ENCODE results near the gene ERC2.

The ERC2 gene

DNA sequence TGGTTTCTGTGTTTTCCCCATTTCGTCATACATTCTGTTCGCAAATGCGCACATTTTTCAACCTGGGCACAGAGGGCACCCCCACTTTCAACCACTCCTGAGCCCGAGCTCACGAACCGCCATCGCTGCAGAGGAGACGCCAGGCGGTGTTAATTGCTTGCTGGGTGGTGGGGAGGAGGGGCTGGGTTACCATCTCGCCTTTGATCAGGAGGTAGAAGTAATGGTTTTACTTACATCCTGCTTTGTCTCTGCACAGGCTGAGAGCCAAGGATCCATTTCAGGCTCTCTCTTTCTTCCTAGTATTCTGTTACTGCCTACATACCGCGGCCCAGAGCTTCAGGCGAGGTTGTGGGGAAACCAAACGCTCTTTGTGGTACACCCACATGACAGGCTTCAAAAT lies 803.9 kb downstream of the ERC2 start:
- DNase-seq (ENCODE audit: low read depth), result no peak
- no peak overlapping the region for H3K4me3 ChIP-seq (ENCODE audit: low read depth, low read length)
- TF ChIP-seq, protein P1, sequence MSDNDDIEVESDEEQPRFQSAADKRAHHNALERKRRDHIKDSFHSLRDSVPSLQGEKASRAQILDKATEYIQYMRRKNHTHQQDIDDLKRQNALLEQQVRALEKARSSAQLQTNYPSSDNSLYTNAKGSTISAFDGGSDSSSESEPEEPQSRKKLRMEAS (IDR thresholded peaks at IDR 0.05; ENCODE audit: low read depth, low read length), result no peak

DNA sequence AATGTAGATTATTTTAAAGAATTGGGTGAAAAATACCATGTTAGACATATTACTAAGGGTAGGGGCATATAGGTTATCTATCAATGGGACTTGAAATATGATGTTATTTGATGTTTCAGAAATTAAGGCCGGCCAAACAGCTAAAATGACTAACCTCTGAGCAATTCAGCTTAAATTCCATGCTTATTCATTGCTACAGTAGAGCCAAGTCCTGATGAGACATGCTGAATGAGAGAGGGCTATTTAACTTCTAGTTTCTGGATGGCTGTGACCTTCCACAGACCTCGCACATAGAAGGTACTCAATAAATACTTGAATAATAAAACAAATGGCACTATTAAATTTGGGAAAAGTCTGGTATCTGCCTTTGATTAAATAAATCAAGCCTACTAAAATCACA lies 805.6 kb downstream of the ERC2 start:
- TF ChIP-seq, protein P1 (IDR thresholded peaks at IDR 0.05; ENCODE audit: low read depth, low read length), result no peak
- TF ChIP-seq, protein P2, sequence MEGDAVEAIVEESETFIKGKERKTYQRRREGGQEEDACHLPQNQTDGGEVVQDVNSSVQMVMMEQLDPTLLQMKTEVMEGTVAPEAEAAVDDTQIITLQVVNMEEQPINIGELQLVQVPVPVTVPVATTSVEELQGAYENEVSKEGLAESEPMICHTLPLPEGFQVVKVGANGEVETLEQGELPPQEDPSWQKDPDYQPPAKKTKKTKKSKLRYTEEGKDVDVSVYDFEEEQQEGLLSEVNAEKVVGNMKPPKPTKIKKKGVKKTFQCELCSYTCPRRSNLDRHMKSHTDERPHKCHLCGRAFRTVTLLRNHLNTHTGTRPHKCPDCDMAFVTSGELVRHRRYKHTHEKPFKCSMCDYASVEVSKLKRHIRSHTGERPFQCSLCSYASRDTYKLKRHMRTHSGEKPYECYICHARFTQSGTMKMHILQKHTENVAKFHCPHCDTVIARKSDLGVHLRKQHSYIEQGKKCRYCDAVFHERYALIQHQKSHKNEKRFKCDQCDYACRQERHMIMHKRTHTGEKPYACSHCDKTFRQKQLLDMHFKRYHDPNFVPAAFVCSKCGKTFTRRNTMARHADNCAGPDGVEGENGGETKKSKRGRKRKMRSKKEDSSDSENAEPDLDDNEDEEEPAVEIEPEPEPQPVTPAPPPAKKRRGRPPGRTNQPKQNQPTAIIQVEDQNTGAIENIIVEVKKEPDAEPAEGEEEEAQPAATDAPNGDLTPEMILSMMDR (IDR thresholded peaks at IDR 0.05; ENCODE audit: low read depth, low read length), result no peak
- TF ChIP-seq MYC (IDR thresholded peaks at IDR 0.05; ENCODE audit: low read depth, low read length) (no peak), POLR2A (IDR thresholded peaks at IDR 0.05; ENCODE audit: extremely low read depth, insufficient read length) (no peak)
- no peak for DNase-seq (ENCODE audit: low read depth)
- H3K4me3 ChIP-seq (ENCODE audit: low read depth, low read length), result no peak overlapping the region

DNA sequence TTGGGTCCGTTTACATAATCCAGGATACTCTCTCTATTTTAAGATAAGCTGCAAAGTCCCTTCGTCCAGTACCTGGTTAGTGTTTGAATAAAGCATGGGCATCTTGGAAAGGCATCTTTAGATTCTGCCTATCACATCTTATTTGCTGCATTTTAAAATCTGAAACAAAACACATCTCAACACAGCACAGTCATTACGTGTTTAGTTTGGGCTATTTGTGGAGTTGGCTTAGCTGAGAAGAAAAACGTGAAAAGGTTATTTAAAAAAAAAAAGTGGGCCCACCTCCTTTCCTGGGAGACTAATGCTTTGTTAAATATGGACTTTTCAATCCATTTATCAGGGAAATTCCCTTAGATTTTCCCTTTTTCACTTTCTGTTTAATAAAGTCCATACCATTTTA lies 806.7 kb downstream of the ERC2 start:
- DNase-seq (ENCODE audit: low read depth), result no peak
- H3K4me3 ChIP-seq (ENCODE audit: low read depth, low read length), result no peak overlapping the region
- TF ChIP-seq, protein P2 (IDR thresholded peaks at IDR 0.05; ENCODE audit: low read depth, low read length), result no peak
- no peak for TF ChIP-seq POLR2A (IDR thresholded peaks at IDR 0.05; ENCODE audit: extremely low read depth, insufficient read length)
- TF ChIP-seq MYC (IDR thresholded peaks at IDR 0.05; ENCODE audit: low read depth, low read length), result no peak
- TF ChIP-seq, protein P1 (IDR thresholded peaks at IDR 0.05; ENCODE audit: low read depth, low read length), result no peak

DNA sequence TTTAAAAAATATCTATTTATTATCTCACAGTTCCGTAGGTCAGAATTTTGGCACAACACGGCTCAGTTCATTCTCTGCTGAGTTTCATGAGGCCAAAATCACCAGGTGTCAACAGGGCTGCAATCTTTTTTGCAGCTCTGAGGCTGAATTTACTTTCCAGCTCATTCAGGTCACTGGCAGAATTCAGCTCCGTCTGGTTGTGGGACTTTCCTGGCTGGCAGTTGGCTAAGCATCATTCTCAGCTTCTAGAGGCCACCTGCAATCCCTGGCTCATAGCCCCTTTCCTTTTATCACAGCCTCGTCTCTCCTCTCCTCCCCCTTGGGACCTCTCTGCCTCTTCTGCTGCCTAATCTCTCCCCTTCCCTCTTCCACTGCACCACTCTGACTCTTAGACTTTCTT lies 807.1 kb downstream of the ERC2 start:
- H3K4me3 ChIP-seq (ENCODE audit: low read depth, low read length), result no peak overlapping the region
- TF ChIP-seq MYC (IDR thresholded peaks at IDR 0.05; ENCODE audit: low read depth, low read length) (no peak), POLR2A (IDR thresholded peaks at IDR 0.05; ENCODE audit: extremely low read depth, insufficient read length) (no peak)
- TF ChIP-seq, protein P1 (IDR thresholded peaks at IDR 0.05; ENCODE audit: low read depth, low read length), result no peak
- TF ChIP-seq, protein P2 (IDR thresholded peaks at IDR 0.05; ENCODE audit: low read depth, low read length), result no peak
- no peak for DNase-seq (ENCODE audit: low read depth)

DNA sequence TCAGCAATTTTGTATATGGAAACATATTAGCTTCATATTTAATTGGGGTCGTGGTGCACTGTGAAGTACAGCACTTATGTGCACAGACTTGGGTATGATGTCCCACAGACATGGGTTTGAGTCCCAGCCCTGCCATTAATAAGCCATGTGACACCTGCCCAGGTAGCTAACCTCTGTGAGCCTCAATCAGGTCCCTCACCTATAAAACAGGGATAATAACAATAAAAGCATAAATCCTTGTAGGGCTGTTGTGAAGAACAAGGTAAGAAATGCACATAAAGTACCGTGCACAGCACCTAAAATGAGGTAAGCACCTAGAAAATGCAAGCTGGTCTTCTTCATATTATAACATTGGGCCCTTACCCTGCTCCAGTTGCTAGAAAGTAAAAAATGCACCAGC lies 807.6 kb downstream of the ERC2 start:
- no peak overlapping the region for H3K4me3 ChIP-seq (ENCODE audit: low read depth, low read length)
- DNase-seq (ENCODE audit: low read depth), result no peak
- TF ChIP-seq, protein P2 (IDR thresholded peaks at IDR 0.05; ENCODE audit: low read depth, low read length), result no peak
- TF ChIP-seq POLR2A (IDR thresholded peaks at IDR 0.05; ENCODE audit: extremely low read depth, insufficient read length), result no peak
- no peak for TF ChIP-seq MYC (IDR thresholded peaks at IDR 0.05; ENCODE audit: low read depth, low read length)
- TF ChIP-seq, protein P1 (IDR thresholded peaks at IDR 0.05; ENCODE audit: low read depth, low read length), result no peak

DNA sequence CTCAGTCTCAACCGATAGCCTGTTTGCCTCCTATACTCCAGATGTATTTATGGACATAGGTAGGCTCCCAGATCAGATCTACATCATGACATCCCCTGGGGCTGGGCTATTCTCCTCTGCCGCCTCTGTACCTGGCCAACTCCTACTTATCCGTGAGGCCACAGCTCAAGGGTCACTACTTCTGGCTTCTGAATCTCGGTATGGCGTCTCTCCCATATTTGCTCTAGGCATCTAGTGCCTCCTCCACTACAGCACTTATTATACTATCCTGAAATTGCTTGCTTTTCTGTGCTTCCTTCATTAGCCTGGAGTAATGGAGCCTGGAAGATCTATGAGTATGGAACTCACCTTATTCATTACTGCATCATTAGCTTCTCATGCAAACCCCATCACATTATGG lies 808.6 kb downstream of the ERC2 start:
- no peak overlapping the region for H3K4me3 ChIP-seq (ENCODE audit: low read depth, low read length)
- TF ChIP-seq, protein P1 (IDR thresholded peaks at IDR 0.05; ENCODE audit: low read depth, low read length), result no peak
- TF ChIP-seq, protein P2 (IDR thresholded peaks at IDR 0.05; ENCODE audit: low read depth, low read length), result no peak
- TF ChIP-seq POLR2A (IDR thresholded peaks at IDR 0.05; ENCODE audit: extremely low read depth, insufficient read length), result no peak
- no peak for DNase-seq (ENCODE audit: low read depth)

All from NB4 (cell line).